HTERT RPE-1 (cell line): Measurements from ENCODE around the gene TAF10.

Source experiments
- in situ Hi-C: fragments of 300-500 bp; cut with MboI; formaldehyde crosslinking; loops from 4 replicates; pipeline ENCODE4 v1.14.3; 2020; ENCODE audit warnings: low sequenced_read_pairs

TAF10 gene

DNA sequence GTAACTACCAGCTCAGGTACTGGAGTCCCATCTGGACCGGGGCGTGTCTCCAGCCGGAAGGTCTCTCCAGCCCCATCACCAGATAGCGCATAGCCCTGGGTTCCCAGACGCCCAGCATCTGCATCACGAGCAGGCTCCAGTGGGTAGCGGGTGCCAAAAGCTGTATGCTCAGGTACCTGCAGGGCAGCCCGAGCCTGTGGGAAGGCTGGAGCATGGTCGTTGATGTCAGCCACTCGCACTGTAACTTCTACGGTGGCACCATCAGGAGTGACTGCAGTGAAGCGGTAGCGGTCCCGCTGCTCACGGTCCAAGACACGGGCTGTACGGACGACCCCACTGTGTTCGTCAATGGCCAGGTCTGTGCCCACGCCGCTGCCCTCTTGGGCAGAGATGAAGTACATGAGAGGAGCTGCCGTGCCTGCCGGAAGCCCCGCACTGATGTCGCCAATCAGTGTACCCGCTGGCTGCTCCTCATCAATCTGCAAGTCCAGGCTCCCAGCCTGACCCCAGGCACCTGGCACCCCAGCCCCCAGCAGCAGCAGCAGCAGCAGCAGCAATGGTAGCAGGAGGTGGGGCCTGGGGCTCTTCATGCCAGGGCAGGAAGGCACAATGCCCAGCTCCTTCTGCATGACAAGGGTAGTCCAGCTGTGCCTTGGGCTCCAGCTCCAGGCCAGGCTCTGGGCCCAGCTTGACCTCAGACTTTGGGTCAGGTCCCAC, 29.1 kb upstream of the TAF10 start:
- in situ Hi-C loops, result no loop called here

DNA sequence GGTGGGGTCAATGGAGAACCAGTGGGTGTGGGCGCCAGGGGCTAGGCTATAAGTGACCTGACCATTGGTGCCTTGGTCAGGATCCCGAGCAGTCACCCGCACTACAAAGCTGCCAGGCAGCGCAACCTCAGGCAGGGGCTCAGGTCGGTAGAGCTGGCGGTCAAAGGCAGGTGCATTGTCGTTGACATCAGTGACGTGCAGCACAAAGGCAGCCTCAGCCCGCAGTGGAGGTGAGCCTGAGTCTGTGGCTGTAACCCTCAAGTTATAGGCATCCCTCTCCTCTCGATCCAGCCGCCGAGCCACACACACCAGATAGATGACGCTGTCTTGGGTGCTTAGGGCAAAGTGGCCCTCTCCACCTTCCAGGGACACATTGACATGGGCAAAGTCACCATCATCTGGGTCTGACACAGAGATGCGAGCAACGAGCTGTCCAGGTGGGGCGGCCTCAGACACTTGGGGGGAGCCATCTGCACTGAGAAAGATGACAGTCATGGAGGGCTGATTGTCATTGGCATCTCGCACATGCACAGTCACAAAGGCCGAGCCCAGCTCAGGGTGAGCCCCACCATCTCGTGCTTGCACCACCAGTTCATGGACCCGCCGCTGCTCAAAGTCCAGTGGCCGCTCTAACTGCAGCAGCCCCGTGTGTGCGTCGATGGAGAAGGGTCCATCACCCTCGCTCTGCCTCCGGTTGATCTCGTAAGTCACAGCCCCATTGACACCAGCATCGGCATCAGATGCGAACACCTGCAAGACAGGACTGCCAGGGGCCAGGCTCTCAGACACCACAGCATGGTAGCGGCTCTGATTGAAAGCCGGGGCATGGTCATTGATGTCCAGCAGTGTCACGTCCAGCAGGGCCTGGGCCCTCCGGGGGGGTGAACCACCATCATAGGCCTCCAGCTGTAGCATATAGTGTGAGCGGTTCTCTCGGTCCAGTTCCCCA, 28.3 kb upstream of the TAF10 start:
- in situ Hi-C loops, result no loop called here

DNA sequence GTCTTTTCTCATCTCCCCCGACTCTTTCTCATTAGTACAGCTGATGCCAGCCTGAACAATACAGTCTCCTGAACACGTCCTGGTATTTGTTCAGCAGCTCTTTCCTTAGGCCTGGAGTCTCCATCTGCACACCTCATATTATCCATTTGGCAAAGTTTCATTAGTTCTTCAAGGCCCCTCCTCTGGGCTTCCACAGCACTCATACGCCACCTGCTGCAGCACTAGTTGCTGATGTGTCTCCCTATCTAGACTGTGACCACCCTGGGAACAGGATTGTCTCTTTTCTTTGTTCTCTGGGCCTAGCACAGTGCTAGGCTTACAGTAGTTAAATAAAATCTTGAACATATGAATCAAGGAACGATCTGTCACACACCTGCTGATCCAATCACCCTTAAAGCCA, 26.4 kb upstream of the TAF10 start:
- in situ Hi-C loops, result no loop called here

DNA sequence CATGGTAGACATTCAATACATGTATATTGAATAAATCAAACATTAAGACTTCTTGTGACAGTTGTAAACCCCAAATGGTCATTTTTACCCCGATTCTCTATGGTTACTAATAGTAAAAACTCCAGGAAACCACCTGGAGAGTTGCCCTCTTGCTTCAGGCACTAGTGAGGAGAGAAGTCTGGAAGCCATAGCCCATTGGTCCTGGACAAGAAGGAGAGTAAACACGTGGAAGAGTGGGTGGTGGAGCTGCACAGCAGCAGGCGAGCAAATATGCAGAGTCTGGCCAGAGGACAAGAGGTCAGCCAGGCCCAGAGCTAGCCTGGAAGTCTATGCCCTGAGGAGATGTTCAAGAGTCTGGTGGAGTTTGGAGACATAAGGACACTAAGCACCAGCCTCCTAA, 25.9 kb upstream of the TAF10 start:
- in situ Hi-C loops, result no loop called here

DNA sequence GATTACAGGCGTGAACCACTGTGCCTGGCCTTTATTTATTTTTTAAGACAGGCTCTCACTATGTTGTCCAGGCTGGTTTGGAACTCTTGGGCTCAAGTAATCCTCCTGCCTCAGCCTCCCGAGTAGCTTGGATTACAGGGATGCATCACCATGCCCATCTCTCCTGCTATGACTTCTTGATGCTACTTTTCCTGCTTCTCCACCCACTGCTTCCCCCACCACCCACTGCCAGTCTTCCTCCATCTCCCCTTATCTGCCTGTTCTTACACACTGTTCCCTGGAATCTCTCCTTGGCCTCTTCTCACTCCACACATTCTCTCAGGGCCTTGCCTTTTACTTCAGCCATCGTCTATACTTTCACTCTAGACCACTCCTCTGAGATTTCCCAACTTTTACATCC, 24.5 kb upstream of the TAF10 start:
- in situ Hi-C loops, result no loop called here

DNA sequence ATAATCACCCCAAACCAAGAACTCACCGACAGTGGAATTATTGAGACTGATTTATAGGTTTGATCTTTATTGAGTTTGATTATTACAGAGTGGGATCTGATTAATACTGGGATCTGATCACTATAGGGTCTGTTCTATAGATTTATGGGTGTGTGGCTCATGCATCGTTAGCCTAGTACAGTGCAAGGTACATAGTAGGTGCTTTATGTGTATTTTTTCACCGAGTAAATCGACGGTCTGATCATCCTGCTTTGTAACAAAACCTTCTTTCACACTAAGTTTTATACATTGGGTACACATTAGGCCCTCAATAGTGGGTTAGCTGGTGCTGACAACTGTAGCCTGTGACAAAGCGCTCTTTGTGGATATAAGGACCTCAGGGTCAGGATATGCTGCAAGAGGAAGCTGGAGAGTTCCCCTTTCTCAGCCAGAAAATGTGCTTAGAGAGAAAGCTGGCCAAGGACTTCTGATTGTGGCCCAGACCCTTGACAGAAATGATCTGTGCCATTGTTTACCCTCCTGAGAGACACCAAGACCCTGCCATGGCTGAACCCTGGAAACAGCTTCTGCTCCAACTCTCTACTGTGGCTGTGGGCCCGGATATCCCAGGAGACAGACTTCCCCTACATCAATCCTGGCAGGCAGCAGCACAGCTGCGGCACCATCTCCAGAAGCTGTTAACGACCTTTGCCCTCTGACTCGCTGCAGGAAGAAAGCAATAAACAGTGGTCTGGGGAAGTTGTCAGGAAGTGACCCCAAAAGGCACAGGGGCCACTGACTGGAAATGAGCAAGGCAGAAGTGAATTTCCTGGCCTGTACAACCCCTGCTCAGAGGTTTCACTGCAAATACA, 23.3 kb upstream of the TAF10 start:
- in situ Hi-C loops, result no loop called here

DNA sequence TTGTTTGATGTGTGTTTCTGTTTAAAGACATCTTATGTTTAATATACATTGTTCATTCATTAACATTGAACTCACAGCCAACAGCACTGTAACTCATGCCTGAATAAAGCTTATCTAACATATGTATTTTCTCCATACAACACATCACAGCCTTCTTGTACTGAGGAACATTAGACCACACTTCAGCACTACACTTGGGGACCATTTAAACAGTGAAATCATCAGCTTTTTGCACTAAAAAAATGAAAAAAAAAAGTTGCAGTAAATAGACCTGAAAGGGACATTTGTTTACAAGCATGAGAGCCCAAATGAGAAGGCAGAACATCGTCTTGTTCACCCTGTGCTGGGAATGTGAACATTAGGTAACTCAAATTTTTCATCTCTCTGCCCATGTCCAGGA, 22.5 kb upstream of the TAF10 start:
- in situ Hi-C loops, result no loop called here

DNA sequence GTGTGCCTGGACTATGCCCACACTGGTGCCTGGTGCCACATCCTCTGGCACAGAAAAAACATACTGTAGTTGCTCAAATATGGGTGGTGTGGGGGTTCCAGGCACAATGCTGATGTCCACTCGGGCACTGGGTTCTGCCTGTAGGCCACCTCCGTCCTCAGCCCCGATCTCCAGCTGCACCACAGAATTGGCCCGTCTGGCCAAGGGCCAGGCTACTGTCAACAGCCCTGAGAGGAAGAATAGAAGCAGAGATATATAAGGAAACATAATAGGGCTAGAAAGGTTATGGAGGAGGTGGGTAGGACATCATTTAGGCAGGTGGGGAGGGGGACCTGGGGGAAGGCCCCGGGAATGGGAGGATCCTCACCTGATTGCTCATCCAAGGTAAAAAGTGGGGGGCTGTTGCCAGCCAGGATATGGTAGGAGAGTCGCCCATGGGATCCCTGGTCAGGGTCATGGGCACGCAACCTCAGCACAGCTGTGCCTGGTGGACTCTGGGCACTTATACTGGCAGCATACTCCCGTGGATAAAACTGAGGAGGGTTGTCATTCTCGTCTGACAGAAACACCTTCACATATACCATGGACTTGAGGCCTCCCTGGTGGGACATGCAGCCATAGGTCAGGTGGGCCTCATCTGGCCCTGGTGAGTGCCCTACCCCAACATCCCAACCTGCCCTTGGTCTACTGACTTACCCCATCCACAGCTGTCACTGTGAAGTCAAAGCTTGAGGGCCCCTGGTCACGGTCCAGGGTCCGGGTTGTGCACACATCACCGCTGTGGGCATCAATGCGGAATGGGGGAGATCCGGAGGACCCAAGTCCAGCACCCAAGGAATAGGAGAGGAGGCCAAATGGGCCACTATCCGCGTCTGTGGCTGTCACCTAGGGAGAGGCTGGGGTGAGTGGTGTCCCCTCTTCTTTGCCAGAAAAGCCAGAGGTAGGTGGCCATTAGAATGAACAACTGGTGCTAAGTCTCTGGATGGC, 21.7 kb upstream of the TAF10 start:
- in situ Hi-C loops, result no loop called here

DNA sequence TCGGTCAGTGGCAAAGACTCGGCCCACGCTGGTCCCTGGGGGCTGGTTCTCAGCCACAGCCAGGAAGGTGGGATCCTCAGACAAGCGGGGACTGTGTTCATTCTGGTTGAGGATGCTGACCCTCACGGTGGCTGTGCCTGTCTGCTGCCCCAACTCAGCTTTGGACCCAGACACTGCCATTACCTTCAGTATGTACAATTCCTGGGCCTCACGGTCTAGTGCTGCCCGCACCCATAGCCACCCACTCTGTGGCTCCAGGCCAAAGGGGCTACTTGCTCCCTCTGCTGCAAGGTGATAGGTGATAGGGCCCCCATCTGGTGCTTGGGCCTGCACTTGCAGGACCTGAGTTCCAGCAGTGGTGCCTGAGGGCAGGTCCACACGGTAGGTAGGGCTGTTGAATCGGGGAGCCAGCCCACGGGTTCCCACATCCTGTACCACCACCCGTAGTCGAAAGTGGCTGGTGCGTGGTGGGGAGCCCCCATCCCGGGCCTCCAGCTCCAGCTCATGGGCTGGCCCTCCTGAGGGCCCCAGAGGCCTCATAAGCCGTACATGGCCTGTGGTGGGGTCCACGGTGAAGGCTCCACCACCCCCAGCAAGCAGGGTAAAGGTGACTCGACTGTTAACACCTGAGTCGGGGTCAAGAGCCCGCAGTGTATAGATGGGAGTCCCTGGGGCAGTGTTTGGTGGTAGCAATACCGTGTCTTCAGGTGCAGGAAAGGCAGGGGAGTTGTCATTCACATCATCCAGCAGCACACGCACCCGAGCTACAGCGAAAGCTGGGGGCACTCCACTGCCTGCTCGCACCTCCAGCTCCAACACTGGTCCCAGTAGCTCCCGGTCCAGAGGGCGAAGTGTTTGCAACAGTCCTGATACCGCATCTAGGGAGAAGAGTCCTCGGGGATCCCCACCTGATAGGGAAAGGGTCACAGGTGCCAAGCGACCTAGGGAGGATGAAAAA, 20.4 kb upstream of the TAF10 start:
- in situ Hi-C loops, result no loop called here

DNA sequence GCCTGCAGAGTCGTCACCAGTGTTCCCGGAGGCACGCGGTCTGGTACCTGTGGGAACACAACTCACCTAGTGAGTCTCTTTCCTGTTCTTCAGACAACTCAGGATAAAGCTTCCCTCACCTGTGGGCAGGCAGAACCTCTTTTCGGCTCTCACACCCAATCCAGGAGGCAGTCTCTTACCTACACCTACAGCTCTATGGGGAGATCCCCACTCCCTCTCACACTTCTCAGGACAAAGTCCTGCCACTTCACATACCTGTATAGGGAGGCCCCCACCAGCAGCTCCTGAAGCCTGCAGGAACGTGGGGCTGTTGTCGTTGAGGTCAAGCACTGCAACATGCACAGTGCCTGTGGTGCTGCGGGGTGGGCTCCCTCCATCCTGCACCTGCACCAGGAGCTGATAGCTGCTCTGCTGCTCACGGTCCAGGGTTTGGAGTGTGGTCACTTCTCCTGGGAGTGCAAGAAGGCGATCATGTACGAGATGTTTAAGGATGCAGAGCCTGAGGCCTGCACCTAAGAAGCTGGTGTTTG, 19.4 kb upstream of the TAF10 start:
- in situ Hi-C loops, result no loop called here

DNA sequence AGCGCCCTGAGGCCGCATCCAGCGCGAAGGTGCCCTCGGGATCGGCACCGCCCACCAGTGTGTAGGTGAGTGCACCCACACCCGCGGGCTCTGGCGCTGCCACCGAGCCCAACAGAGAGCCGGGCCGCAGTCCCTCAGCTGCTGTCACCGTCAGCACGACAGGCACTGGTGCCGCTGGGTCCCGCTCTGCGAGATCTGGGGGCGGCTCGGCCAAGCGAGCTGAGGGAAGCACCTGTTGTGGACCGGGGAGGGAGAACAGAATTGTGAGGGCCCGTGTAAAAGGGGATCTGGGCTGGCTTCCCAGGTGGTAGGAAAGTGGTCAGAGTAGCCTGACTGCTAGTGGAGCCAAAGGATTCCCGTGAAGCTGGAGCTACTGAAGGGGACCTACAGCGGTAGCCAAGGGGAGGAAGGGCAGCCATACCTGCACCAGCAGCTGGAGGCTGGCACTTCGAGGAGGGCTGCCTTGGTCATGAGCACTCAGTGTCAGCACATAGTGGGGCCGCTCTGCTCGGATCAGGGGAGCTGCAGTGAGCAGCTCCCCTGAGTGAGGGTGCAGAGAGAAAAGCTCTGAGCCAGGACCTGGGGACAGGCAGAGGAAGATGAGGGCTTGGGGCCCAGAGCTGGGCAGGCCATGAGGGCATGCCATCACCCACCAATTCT, 18.7 kb upstream of the TAF10 start:
- in situ Hi-C loops, result no loop called here

DNA sequence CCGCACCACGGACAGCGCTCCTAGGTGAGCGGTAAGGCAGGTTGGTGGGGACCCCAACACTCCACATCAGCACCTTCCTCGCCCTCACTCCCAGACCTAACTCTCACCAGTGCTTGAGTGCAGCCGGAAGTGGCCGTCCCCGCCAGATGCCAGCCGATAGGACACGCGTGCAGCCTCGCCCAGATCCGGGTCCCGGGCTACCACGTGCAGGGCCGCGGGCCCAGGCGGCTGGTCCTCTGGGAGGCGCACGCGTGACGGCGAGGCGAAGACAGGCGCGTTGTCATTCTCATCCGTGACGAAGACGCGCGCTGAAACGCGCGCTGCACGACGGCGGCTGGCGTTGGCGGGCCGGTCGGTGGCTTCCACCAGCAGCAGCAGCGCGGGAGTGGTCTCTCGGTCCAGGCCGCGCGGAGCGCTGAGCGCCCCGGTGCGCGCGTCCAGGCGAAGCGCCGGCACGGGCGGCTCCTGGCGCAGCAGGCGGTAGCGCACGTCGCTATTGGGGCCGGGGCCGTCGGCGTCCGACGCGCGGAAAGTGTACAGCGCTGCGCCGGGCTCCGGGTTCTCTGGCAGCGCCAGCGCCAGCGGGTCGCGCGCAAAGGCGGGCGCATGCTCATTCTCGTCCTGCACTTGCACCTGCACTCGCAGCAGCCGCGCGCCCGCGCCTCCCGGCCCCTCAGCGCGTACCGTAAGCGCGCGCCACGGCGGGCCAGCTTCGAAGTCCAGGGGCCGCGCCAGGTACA, 18.0 kb upstream of the TAF10 start:
- in situ Hi-C loops, result no loop called here

DNA sequence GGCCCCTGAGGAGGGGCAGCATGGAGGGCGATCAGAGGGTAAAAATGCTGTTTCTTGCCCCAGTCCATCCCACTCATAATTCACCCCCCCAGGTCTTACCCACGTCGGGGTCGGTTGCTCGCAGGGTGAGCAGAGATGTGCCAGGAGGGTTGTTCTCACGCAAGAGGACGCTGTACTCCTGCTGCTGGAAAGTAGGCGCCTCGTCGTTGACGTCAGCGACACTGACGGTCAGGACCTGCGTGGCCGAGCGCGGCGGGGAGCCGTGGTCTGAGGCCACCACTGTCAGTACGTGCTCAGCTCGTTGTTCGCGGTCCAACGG, 17.5 kb upstream of the TAF10 start:
- in situ Hi-C loops, result no loop called here

DNA sequence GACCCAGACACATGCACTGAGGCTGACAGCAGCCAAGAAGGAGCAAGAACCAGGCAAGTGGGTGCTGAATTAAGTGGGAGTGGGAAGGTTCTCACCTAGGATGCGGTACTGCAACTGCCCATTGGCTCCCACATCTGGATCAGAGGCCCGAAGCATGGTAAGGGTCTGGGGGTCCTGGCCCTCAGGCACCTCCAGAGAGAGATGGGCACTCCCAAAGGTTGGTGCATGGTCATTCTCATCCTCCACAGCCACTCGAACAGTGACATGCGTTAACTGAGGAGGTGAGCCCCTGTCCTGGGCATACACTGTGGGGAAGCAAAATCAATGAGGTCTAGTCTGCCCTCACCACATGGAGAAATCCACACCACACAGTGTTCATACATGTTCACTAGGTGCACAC, 16.5 kb upstream of the TAF10 start:
- in situ Hi-C loops, result no loop called here

DNA sequence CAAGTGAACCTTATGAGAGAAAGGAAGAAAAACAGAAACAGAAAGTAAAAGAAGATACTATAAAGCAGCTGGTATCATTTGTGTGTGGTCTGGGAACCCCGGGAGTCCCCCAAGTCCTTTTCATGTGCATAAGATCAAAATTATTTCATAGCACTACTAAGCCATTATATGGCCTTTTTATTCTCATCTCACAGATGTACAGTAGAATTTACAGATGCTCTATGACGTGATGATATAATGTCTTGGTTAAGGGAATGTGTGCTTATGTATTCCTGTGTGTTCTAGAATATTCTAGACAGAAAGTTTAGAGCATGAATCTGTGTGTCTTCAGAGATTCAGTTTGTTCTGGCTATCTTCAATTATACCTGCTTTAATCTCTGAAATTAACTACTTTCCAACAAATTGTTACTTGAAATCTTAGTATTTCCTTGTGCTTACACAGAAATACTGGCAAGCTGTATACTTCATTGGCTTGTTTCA, 15.8 kb upstream of the TAF10 start:
- in situ Hi-C loops, result no loop called here

DNA sequence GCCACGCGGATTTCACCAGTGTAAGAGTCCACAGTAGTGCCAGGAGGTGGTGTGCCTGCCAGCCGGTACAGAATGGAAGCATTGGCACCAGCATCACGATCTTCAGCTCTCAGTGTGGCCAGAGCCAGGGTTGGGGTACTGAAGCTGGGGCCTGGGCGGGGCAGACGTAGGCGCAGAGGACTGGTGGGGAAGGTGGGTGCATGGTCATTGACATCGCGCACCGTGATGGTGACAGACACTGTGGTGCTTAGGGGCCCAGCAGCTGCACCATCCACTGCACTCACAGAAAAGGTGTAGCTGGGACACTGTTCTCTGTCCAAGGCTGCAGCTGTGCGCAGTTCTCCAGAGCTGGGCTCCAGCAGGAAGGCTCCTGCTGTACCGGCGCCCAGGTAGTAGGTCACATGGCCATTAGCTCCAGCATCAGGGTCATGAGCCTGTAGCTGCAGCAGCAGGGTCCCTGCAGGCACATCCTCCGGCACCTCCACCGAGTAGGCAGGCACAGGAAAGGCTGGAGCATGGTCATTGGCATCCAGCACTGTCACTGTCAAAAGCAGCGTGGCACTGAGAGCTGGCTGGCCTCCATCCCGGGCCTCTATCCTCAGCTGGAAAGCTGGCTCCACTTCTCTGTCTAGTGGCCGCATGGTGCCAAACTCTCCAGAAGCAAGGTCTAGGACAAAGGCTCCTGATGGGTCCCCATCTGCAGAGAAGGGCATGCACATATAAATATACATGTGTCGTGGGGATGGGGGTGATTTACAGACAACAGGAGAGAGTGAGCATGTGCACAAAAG, 15.2 kb upstream of the TAF10 start:
- in situ Hi-C loops, result no loop called here
